ENCODE results near the gene ZNF888.

- peak; percentile 71; the same call in 1 of the 2 replicates for TF ChIP-seq POLR2AphosphoS5 (IDR thresholded peaks at IDR 0.05; ENCODE audit: low read depth, low read length)
- peak; percentile 68; the same call in 1 of the 2 replicates for TF ChIP-seq POLR2A (IDR thresholded peaks at IDR 0.05; ENCODE audit: low read depth, low read length)
These were observed at the start of gene ZNF888 for GRCh38 chr19:52922841-52923777.

Data from GM12891 (cell line).